GM12873 (cell line): ENCODE results near the gene CHST11.

Experiments
- TF ChIP-seq, protein P1 (sequence below): IDR thresholded peaks from 2 replicates; pipeline ENCODE4 v1.5.1; 2012; ENCODE audit warnings: low read depth, mild to moderate bottlenecking, moderate library complexity, low read length, control low read depth; ENCODE audit not compliant: insufficient read depth; ENCODE audit errors: missing control alignments

The CHST11 gene

DNA sequence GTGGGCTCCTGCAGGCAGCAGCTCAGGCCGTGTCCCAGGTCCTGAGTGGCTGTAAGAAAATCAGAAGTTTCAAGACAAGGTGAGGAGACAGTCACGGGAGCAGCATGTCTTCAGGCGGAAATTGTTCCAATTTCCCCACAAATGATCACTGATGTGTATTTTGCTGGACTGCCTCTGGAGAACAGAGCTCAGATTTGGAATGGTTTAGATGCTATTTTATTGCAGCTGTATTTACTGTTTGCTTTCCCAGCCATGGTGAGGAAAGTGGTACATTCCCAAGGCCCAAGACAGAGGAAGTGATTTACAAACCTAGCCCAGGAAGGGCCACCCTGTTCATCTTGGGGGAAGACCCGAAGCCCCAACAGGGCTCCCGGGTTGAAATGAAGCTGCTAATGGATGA, 195.6 kb downstream of the CHST11 start:
- TF ChIP-seq, protein P1, sequence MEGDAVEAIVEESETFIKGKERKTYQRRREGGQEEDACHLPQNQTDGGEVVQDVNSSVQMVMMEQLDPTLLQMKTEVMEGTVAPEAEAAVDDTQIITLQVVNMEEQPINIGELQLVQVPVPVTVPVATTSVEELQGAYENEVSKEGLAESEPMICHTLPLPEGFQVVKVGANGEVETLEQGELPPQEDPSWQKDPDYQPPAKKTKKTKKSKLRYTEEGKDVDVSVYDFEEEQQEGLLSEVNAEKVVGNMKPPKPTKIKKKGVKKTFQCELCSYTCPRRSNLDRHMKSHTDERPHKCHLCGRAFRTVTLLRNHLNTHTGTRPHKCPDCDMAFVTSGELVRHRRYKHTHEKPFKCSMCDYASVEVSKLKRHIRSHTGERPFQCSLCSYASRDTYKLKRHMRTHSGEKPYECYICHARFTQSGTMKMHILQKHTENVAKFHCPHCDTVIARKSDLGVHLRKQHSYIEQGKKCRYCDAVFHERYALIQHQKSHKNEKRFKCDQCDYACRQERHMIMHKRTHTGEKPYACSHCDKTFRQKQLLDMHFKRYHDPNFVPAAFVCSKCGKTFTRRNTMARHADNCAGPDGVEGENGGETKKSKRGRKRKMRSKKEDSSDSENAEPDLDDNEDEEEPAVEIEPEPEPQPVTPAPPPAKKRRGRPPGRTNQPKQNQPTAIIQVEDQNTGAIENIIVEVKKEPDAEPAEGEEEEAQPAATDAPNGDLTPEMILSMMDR: no peak

DNA sequence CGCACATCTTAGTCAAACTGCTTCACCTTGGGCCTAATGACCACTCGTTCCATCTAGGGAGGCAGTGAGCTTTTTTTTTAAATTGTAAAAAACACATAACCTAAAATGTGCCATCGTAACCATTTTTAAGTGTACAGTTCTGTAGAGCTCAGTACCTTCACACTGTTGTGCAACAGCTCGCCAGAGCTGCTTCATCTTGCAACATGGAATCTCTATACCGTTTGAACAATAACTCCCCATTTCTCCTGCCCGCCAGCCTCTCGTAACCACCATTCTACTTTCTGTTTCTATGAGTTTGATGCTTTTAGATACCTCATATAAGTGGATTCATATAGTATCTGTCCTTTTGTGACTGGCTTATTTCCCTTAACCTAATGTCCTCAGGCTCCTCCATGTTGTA, 196.2 kb downstream of the CHST11 start:
- TF ChIP-seq, protein P1: no peak

DNA sequence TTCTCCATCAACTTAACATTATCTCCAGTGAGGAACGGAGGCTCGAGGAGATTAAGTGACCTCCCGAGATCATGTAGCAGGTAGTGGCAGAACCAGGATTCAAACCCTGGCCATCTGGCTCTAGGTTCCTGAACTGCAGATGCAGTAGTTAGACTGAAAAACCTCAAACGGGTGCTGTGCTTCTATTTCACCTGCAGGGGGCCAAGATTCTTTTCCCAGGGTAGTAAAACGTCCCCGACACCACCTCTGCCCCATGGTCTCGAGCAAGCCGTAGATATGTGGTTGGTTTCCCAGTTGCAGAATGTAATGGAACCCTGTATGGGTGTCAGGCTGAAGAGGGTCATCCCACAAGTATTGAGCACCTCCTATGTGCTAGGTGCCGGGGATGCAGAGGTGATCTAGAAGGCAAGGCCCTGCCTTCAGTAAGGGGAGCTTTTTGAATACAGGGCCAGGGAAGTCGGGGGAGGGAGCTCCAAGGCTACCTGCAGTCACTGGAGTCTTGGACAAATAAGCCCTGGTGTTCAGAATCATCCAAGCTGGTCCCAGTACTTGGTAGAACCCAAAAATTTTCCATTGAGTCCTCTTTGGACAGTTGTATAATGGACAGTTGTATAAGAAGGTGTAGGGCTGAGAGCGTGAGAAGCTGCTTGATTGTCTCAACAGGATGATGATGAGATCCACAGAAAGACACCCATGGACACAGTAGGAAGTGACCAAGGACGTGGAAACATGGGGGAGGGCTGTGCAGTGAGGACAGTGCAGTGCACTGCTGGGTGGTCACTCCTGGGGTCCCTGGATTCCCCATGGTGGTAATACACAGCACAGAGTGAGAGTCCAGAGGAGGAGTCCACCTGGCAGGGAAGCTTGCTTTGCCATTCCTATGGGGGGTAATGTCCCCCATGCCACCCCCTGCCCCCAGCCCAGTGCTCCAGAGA, 197.2 kb downstream of the CHST11 start:
- TF ChIP-seq, protein P1: peak; percentile 66

DNA sequence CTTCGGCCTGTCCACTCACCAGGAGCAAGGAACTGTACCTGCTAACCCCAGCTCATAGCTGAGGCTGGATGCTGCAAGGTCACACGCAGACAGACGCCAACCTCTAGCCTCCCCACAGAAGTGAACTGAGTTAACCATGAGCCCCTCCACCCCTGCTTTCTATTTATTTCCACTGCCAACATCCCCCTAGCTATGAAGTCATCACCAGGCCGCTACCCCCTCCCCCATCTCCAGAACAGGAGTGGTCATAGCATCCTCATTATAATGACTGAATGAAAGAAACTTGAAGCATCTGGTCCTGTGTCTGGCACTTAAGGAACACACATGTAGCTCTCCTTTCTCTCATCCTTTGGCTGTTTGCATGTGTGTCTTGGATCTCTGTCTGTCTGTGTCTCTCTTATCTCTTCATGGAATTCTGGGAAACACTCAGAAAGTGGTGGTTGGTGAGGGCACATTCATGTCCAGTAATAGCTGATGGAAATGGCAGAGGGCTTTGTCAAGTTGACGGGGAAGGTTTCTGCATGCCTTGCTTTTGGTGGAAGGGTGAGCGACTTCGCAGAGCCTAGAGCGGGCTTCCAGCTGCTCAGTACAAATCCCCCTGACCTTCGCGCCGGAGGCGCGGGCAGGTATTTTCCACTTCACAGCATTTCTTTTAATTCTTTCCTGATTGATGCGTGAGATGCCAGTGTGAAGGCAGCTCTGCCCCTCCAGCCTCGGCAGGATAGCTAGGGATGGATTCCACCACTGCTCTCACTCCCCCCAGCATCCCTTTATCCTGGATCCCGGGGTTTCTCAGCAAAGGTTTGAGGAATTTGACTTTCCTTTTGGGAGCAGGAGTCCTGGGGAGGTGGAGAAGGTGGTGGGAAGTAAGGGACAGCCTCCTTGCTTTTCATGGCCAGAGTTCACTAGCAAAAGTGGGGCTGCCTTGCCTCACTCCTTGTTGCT, 198.2 kb downstream of the CHST11 start:
- TF ChIP-seq, protein P1: no peak

DNA sequence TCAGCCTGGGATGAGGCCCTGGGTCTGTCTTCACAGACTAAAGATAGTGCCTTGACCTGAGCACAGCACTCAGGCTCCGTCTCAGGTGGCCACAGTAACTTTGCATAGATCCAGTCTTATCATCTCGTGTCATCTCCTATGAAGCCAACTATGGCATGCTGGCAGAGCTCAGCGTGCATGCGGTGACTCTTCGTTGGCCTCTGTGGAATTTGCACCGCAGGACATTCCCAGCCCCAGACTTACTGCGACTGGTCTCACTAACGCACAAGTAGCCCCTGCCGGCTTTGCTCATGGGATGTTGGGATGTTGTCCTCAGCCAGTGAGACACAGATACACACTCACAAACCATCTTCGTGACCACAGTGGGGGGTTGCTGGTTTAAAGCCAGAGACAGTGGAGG, 199.6 kb downstream of the CHST11 start:
- TF ChIP-seq, protein P1: no peak

DNA sequence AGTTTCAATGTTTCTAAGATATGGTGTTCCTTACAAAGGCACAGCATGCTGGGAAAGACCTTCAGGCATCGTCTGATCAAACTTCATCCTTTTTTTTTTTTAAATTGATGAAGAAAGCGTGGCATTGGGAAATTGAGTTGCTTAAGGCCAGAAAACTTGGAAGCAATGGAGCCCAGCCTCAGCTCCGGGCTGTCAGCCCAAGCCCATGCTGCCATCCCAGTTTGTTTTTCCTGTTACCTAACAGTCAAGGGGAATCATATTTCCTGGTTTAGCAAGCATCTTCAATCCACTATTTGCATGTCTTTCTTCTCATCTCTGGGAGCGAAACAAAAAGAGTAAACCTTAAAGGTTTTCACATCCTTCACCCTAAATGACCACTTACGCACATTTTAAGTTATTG, 200.2 kb downstream of the CHST11 start:
- TF ChIP-seq, protein P1: no peak
